K562 treated with DMSO at 1 percent for 24 hours (cell line): ENCODE measurements around the gene ATF3. TPM values are rescaled to one million over a fixed set of nuclear protein-coding genes. Genes with fewer than 3 reads are reported as not detected.

Source experiments
- total RNA-seq: library from RNA; unstranded; fragments of 300-600 nt; gene quantifications from 2 replicates; pipeline ENCODE4 v1.2.3, GENCODE V29; 2022; ENCODE audit warnings: low read depth; ENCODE audit not compliant: insufficient read depth

ATF3 gene, protein sequence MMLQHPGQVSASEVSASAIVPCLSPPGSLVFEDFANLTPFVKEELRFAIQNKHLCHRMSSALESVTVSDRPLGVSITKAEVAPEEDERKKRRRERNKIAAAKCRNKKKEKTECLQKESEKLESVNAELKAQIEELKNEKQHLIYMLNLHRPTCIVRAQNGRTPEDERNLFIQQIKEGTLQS
- total RNA-seq = 38.8 and 42.2 TPM in 2 replicates

DNA sequence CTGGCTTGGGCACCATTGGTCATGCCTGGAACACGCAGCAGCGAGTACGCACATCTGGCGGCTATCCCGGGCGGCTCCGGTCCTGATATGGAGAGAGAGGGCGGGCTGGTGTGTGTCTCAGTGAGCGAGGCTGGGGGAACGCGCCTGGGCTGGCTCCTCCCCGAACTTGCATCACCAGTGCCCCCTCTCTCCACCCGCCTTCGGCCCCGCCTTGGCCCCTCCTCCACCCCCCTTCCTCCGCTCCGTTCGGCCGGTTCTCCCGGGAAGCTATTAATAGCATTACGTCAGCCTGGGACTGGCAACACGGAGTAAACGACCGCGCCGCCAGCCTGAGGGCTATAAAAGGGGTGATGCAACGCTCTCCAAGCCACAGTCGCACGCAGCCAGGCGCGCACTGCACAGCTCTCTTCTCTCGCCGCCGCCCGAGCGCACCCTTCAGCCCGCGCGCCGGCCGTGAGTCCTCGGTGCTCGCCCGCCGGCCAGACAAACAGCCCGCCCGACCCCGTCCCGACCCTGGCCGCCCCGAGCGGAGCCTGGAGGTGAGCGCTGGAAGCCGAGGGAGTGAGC is at the start of gene ATF3:
Gene ATF3, plus strand, starts transcription at position 370 of the 567 bp plus-strand sequence. CDS start 6,261 bp downstream, outside the sequence.

Other genes with a start within 250 kb of the ATF3 start
- 9.2 and 11.5 TPM in 2 replicates for gene PACC1, start 193.9 kb upstream of the ATF3 start, total RNA-seq
- gene NENF, start 175.8 kb upstream of the ATF3 start, total RNA-seq = 83.1 and 89.1 TPM in 2 replicates
- gene BATF3, start 91.1 kb downstream of the ATF3 start, total RNA-seq = 5.0 and 8.4 TPM in 2 replicates
- 50.9 and 59.6 TPM in 2 replicates for gene NSL1, start 183.0 kb downstream of the ATF3 start, total RNA-seq
- 23.6 and 39.1 TPM in 2 replicates for gene TATDN3, start 183.1 kb downstream of the ATF3 start, total RNA-seq
- not detected in 2 replicates for gene SPATA45, start 238.9 kb downstream of the ATF3 start, total RNA-seq
- 3.9 and 5.3 TPM in 2 replicates for gene FLVCR1, start 249.5 kb downstream of the ATF3 start, total RNA-seq